ENCODE data around the gene WDR83. TPM values are rescaled to one million over a fixed set of nuclear protein-coding genes. Genes with fewer than 3 reads are reported as not detected.

WDR83 gene
- total and polyA plus RNA-seq, 2 of the 4 experiments (the other 2 are of a cell fraction): 5.9 to 8.9 TPM

Small RNA genes lying within 50 kb of the gene (microRNA-seq; reads per million reads assigned to microRNA genes)
- 298 reads per million, percentile 88 among the genes with 10 or more reads in this experiment for gene SNORD41 (ENCODE audit: insufficient read depth, insufficient read length)

Small RNA genes lying within 50 kb of the gene (small RNA-seq; reads per million reads assigned to genes)
- gene SNORD41: 3.3 to 23.1 (median 5.3) reads per million in 5 experiments

Other genes with a start within 250 kb of the WDR83 start
- gene ZNF443, start 225.8 kb upstream of the WDR83 start, total RNA-seq (2012; rRNA removed): 3.2 and 3.6 TPM in 2 replicates
- 0.52 and 0.79 TPM in 2 replicates for gene ZNF443, start 225.8 kb upstream of the WDR83 start, polyA plus RNA-seq (2012; rRNA removed)
- 3.8 and 4.2 TPM in 2 replicates for gene ZNF709, start 182.0 kb upstream of the WDR83 start, total RNA-seq (2012; rRNA removed)
- 0.43 and 0.50 TPM in 2 replicates for gene ZNF709, start 182.0 kb upstream of the WDR83 start, polyA plus RNA-seq (2012; rRNA removed)
- 6.3 and 9.4 TPM in 2 replicates for gene ZNF564, start 115.3 kb upstream of the WDR83 start, total RNA-seq (2012; rRNA removed)
- 1.2 and 1.5 TPM in 2 replicates for gene ZNF564, start 115.3 kb upstream of the WDR83 start, polyA plus RNA-seq (2012; rRNA removed)
- gene ZNF490, start 56.0 kb upstream of the WDR83 start, total RNA-seq (2012; rRNA removed): 8.1 and 9.0 TPM in 2 replicates
- 1.5 and 1.7 TPM in 2 replicates for gene ZNF490, start 56.0 kb upstream of the WDR83 start, polyA plus RNA-seq (2012; rRNA removed)
- gene ZNF791, start 55.9 kb upstream of the WDR83 start, total RNA-seq (2012; rRNA removed): 15.8 and 19.4 TPM in 2 replicates
- gene ZNF791, start 55.9 kb upstream of the WDR83 start, polyA plus RNA-seq (2012; rRNA removed): 7.0 and 7.1 TPM in 2 replicates
- 10.4 and 10.6 TPM in 2 replicates for gene MAN2B1, start 65 bp upstream of the WDR83 start, total RNA-seq (2012; rRNA removed)
- gene MAN2B1, start 65 bp upstream of the WDR83 start, polyA plus RNA-seq (2012; rRNA removed): 55.4 and 64.0 TPM in 2 replicates
- 73.3 and 82.8 TPM in 2 replicates for gene DHPS, start 15.1 kb downstream of the WDR83 start, total RNA-seq (2012; rRNA removed)
- gene DHPS, start 15.1 kb downstream of the WDR83 start, polyA plus RNA-seq (2012; rRNA removed): 85.0 and 88.6 TPM in 2 replicates
- gene GNG14, start 21.2 kb downstream of the WDR83 start, total RNA-seq (2012; rRNA removed): not detected in 2 replicates
- not detected in 2 replicates for gene GNG14, start 21.2 kb downstream of the WDR83 start, polyA plus RNA-seq (2012; rRNA removed)
- 8.6 and 9.5 TPM in 2 replicates for gene FBXW9, start 29.8 kb downstream of the WDR83 start, total RNA-seq (2012; rRNA removed)
- gene FBXW9, start 29.8 kb downstream of the WDR83 start, polyA plus RNA-seq (2012; rRNA removed): 14.2 and 14.4 TPM in 2 replicates
- 32.8 and 36.0 TPM in 2 replicates for gene TNPO2, start 57.1 kb downstream of the WDR83 start, total RNA-seq (2012; rRNA removed)
- gene TNPO2, start 57.1 kb downstream of the WDR83 start, polyA plus RNA-seq (2012; rRNA removed): 77.2 and 82.3 TPM in 2 replicates
- gene TRIR, start 67.9 kb downstream of the WDR83 start, total RNA-seq (2012; rRNA removed): 99.2 and 113 TPM in 2 replicates
- gene TRIR, start 67.9 kb downstream of the WDR83 start, polyA plus RNA-seq (2012; rRNA removed): 201 and 242 TPM in 2 replicates
- gene GET3, start 70.7 kb downstream of the WDR83 start, total RNA-seq (2012; rRNA removed): 111 and 129 TPM in 2 replicates
- gene GET3, start 70.7 kb downstream of the WDR83 start, polyA plus RNA-seq (2012; rRNA removed): 152 and 178 TPM in 2 replicates
- gene BEST2, start 85.0 kb downstream of the WDR83 start, total RNA-seq (2012; rRNA removed): not detected in 2 replicates
- not detected in 2 replicates for gene BEST2, start 85.0 kb downstream of the WDR83 start, polyA plus RNA-seq (2012; rRNA removed)
- 7.5 and 8.1 TPM in 2 replicates for gene HOOK2, start 108.7 kb downstream of the WDR83 start, total RNA-seq (2012; rRNA removed)
- gene HOOK2, start 108.7 kb downstream of the WDR83 start, polyA plus RNA-seq (2012; rRNA removed): 11.0 and 21.6 TPM in 2 replicates
- gene JUNB, start 124.7 kb downstream of the WDR83 start, total RNA-seq (2012; rRNA removed): 20.8 and 32.8 TPM in 2 replicates
- gene JUNB, start 124.7 kb downstream of the WDR83 start, polyA plus RNA-seq (2012; rRNA removed): 109 and 141 TPM in 2 replicates
- gene PRDX2, start 135.0 kb downstream of the WDR83 start, total RNA-seq (2012; rRNA removed): 351 and 371 TPM in 2 replicates
- 378 and 383 TPM in 2 replicates for gene PRDX2, start 135.0 kb downstream of the WDR83 start, polyA plus RNA-seq (2012; rRNA removed)
- not detected in 2 replicates for gene THSD8, start 135.3 kb downstream of the WDR83 start, total RNA-seq (2012; rRNA removed)
- 0.68 and 0.90 TPM in 2 replicates for gene THSD8, start 135.3 kb downstream of the WDR83 start, polyA plus RNA-seq (2012; rRNA removed)
- gene RNASEH2A, start 139.8 kb downstream of the WDR83 start, total RNA-seq (2012; rRNA removed): 44.6 and 45.5 TPM in 2 replicates
- gene RNASEH2A, start 139.8 kb downstream of the WDR83 start, polyA plus RNA-seq (2012; rRNA removed): 34.9 and 39.4 TPM in 2 replicates
- gene RTBDN, start 167.8 kb downstream of the WDR83 start, total RNA-seq (2012; rRNA removed): not detected in 2 replicates
- 0.07 and 0.14 TPM in 2 replicates for gene RTBDN, start 167.8 kb downstream of the WDR83 start, polyA plus RNA-seq (2012; rRNA removed)
- 0.28 and 1.1 TPM in 2 replicates for gene MAST1, start 171.7 kb downstream of the WDR83 start, total RNA-seq (2012; rRNA removed)
- gene MAST1, start 171.7 kb downstream of the WDR83 start, polyA plus RNA-seq (2012; rRNA removed): 0.44 and 0.56 TPM in 2 replicates
- 6.4 and 9.5 TPM in 2 replicates for gene DNASE2, start 214.6 kb downstream of the WDR83 start, total RNA-seq (2012; rRNA removed)
- 31.1 and 32.0 TPM in 2 replicates for gene DNASE2, start 214.6 kb downstream of the WDR83 start, polyA plus RNA-seq (2012; rRNA removed)
- not detected in 2 replicates for gene KLF1, start 220.4 kb downstream of the WDR83 start, total RNA-seq (2012; rRNA removed)
- gene KLF1, start 220.4 kb downstream of the WDR83 start, polyA plus RNA-seq (2012; rRNA removed): not detected in 2 replicates
- 41.1 and 41.6 TPM in 2 replicates for gene GCDH, start 224.4 kb downstream of the WDR83 start, total RNA-seq (2012; rRNA removed)
- gene GCDH, start 224.4 kb downstream of the WDR83 start, polyA plus RNA-seq (2012; rRNA removed): 24.5 and 27.7 TPM in 2 replicates